ENCODE data around the gene PROM1. TPM values are rescaled to one million over a fixed set of nuclear protein-coding genes. Genes with fewer than 3 reads are reported as not detected.

The PROM1 gene
- total RNA-seq (under 0.01 and 0.17 TPM in 2 replicates), polyA plus RNA-seq (0.03 and 0.10 TPM in 2 replicates), polyA minus RNA-seq (ENCODE audit: low replicate concordance) (not detected in 2 replicates)
- not detected in 2 replicates for polyA plus RNA-seq (2012)

GRCh38 chr4:16083241-16084191, at the start of gene PROM1:
PROM1 (minus strand) TSS chr4:16084023; CDS start chr4:16075906, 8,117 bp downstream.
- Histone ChIP-seq H2AFZ (ENCODE audit: low read length) (no peak within 1 kb of the TSS), H3K36me3 (ENCODE audit: control insufficient read depth, insufficient read depth, low read length) (no peaks in the 10 kb centered on the region), H3K79me2 (ENCODE audit: control insufficient read depth, insufficient read depth, low read length) (no peaks in the 10 kb centered on the region), H3K9ac (ENCODE audit: insufficient read depth, low read length) (no peak within 1 kb of the TSS), H3K4me3 (replicated peaks in 1 of 4; ENCODE audit: control extremely low read depth in 1 of 4, insufficient read depth in 1 of 4, low read depth in 3 of 4, low read length in 4 of 4) (peak within 1 kb of the TSS in 1 of 4 experiments; percentile 36), H3K4me1 (ENCODE audit: control insufficient read depth, extremely low read depth, insufficient read depth, low read length) (no peaks in the 10 kb centered on the region), H3K27ac (ENCODE audit: insufficient read depth, low read length) (no peak within 1 kb of the TSS), H4K20me1 (ENCODE audit: control insufficient read depth, extremely low read depth, insufficient read depth, low read length) (no peaks in the 10 kb centered on the region), H3K27me3 (ENCODE audit: control insufficient read depth, insufficient read depth, low read length) (peaks cover 44% of the 10 kb centered on the region), H3K9me3 (ENCODE audit: control insufficient read depth, insufficient read depth, low read depth, low read length) (no peaks in the 10 kb centered on the region), H3K4me2 (ENCODE audit: extremely low read depth, insufficient read depth, low read length) (no peak within 1 kb of the TSS)
- DNase-seq (ENCODE audit: low read depth in 2 of 2): no peak
- TF ChIP-seq, protein P1, sequence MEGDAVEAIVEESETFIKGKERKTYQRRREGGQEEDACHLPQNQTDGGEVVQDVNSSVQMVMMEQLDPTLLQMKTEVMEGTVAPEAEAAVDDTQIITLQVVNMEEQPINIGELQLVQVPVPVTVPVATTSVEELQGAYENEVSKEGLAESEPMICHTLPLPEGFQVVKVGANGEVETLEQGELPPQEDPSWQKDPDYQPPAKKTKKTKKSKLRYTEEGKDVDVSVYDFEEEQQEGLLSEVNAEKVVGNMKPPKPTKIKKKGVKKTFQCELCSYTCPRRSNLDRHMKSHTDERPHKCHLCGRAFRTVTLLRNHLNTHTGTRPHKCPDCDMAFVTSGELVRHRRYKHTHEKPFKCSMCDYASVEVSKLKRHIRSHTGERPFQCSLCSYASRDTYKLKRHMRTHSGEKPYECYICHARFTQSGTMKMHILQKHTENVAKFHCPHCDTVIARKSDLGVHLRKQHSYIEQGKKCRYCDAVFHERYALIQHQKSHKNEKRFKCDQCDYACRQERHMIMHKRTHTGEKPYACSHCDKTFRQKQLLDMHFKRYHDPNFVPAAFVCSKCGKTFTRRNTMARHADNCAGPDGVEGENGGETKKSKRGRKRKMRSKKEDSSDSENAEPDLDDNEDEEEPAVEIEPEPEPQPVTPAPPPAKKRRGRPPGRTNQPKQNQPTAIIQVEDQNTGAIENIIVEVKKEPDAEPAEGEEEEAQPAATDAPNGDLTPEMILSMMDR (conservative IDR thresholded peaks at IDR 0.05 in 1 of 2, IDR thresholded peaks at IDR 0.05 in 1 of 2; ENCODE audit: low read depth in 1 of 2, low read length in 2 of 2): no peak
- TF ChIP-seq EZH2 (IDR thresholded peaks at IDR 0.05; ENCODE audit: low read length, missing control alignments): peak; percentile 45

DNA sequence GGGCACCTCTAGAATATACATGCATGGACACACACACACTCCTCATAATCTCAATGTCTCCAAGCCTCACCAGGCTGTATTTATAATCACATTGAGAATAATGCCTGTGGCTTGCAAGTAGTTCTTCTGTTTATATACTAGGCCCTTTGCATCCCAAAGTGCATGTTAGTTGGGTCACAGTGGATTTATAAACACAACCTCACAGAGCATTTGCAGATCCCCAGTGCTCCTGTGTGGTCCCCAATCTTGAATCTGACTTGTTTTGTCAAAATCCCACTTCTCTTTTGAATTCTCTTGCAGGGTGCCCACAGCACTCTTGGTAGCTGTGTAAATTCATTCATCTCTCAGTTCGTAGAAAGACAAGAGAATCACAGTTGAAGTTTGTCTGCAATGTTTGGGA, 49.6 kb upstream of the PROM1 start:
- no peaks in the 10 kb centered on the region for H3K9me3 ChIP-seq (ENCODE audit: control insufficient read depth, insufficient read depth, low read depth, low read length)
- DNase-seq (ENCODE audit: low read depth in 2 of 2): no peak
- H3K4me3 ChIP-seq (replicated peaks in 1 of 4; ENCODE audit: control extremely low read depth in 1 of 4, insufficient read depth in 1 of 4, low read depth in 3 of 4, low read length in 4 of 4): no peak overlapping the region
- no peak overlapping the region for H3K4me2 ChIP-seq (ENCODE audit: extremely low read depth, insufficient read depth, low read length)
- H3K79me2 ChIP-seq (ENCODE audit: control insufficient read depth, insufficient read depth, low read length): no peaks in the 10 kb centered on the region
- H2AFZ ChIP-seq (ENCODE audit: low read length): no peak overlapping the region
- peaks cover 2% of the 10 kb centered on the region for H3K27me3 ChIP-seq (ENCODE audit: control insufficient read depth, insufficient read depth, low read length)
- no peak overlapping the region for H3K9ac ChIP-seq (ENCODE audit: insufficient read depth, low read length)
- TF ChIP-seq EZH2 (IDR thresholded peaks at IDR 0.05; ENCODE audit: low read length, missing control alignments): no peak
- TF ChIP-seq, protein P1 (conservative IDR thresholded peaks at IDR 0.05 in 1 of 2, IDR thresholded peaks at IDR 0.05 in 1 of 2; ENCODE audit: low read depth in 1 of 2, low read length in 2 of 2): no peak
- no peak overlapping the region for H3K27ac ChIP-seq (ENCODE audit: insufficient read depth, low read length)
- no peaks in the 10 kb centered on the region for H3K4me1 ChIP-seq (ENCODE audit: control insufficient read depth, extremely low read depth, insufficient read depth, low read length)
- H3K36me3 ChIP-seq (ENCODE audit: control insufficient read depth, insufficient read depth, low read length): no peaks in the 10 kb centered on the region
- no peaks in the 10 kb centered on the region for H4K20me1 ChIP-seq (ENCODE audit: control insufficient read depth, extremely low read depth, insufficient read depth, low read length)

DNA sequence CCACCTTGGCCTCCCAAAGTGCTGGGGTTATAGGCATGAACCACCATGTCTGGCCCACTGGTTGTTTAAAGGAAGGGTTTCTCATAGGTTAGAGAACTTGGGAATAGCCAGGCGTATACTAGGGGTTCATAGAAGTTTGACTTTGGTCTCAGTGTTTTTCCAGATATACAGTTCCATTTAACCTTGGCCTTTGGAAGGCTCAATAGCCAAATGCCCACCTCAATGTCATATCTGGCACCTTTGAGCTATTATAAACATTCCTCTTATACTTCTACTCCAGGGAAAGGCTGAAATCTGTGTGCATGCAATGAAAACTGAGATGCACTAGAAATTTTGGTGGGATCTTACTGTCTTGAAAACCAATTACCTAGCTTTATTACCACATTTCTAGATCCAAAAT, 47.5 kb upstream of the PROM1 start:
- Histone ChIP-seq H3K9me3 (ENCODE audit: control insufficient read depth, insufficient read depth, low read depth, low read length) (no peaks in the 10 kb centered on the region), H3K36me3 (ENCODE audit: control insufficient read depth, insufficient read depth, low read length) (no peaks in the 10 kb centered on the region), H2AFZ (ENCODE audit: low read length) (no peak overlapping the region), H3K4me3 (replicated peaks in 1 of 4; ENCODE audit: control extremely low read depth in 1 of 4, insufficient read depth in 1 of 4, low read depth in 3 of 4, low read length in 4 of 4) (no peak overlapping the region), H3K79me2 (ENCODE audit: control insufficient read depth, insufficient read depth, low read length) (no peaks in the 10 kb centered on the region), H3K27ac (ENCODE audit: insufficient read depth, low read length) (no peak overlapping the region), H4K20me1 (ENCODE audit: control insufficient read depth, extremely low read depth, insufficient read depth, low read length) (no peaks in the 10 kb centered on the region), H3K27me3 (ENCODE audit: control insufficient read depth, insufficient read depth, low read length) (peaks cover 2% of the 10 kb centered on the region), H3K4me1 (ENCODE audit: control insufficient read depth, extremely low read depth, insufficient read depth, low read length) (no peaks in the 10 kb centered on the region), H3K9ac (ENCODE audit: insufficient read depth, low read length) (no peak overlapping the region), H3K4me2 (ENCODE audit: extremely low read depth, insufficient read depth, low read length) (no peak overlapping the region)
- TF ChIP-seq, protein P1 (conservative IDR thresholded peaks at IDR 0.05 in 1 of 2, IDR thresholded peaks at IDR 0.05 in 1 of 2; ENCODE audit: low read depth in 1 of 2, low read length in 2 of 2): no peak
- no peak for TF ChIP-seq EZH2 (IDR thresholded peaks at IDR 0.05; ENCODE audit: low read length, missing control alignments)
- DNase-seq (ENCODE audit: low read depth in 2 of 2): no peak

Measured in fibroblast of lung (primary cell).